Tongue (tissue), 3 donors: Measurements from ENCODE around the gene BMPR2. TPM values are rescaled to one million over a fixed set of nuclear protein-coding genes. Genes with fewer than 3 reads are reported as not detected.

Experiments
- DNase-seq: peaks from one replicate; pipeline ENCODE4 v3.0.0-alpha.2; 2015
- small RNA-seq: library from RNA; depleted of rRNA; stranded (forward); fragments of <200 nt; gene quantifications from one replicate; pipeline ENCODE3, GENCODE V24; 2014; ENCODE audit warnings: low replicate concordance
- total RNA-seq: library from RNA; depleted of rRNA; stranded (reverse); fragments of >200 nt; gene quantifications from one replicate; pipeline ENCODE4 v1.2.3, GENCODE V29; 2014

Gene BMPR2
- total RNA-seq, 1 donor from 2014 or later = 49.5 TPM

DNA sequence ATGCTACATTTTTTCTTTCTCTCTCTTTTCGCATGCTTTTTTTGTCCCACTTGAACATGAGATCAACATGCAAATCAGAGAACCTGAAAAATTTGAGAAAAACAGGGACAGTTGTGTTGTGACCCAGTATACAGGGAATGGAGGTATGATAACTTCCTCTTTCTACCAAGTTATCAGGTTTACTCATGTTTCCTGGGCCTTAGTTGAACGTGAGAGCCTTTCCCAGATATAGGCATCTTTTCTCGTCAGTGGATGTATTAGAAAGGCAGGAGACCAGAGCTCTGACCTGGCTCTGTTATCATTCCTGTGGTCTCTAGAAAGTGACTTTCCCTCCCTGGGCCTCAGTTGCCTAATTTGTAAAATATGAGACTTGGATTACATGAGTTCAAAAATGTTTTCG lies 228.6 kb downstream of the BMPR2 start:
- no peak for DNase-seq

DNA sequence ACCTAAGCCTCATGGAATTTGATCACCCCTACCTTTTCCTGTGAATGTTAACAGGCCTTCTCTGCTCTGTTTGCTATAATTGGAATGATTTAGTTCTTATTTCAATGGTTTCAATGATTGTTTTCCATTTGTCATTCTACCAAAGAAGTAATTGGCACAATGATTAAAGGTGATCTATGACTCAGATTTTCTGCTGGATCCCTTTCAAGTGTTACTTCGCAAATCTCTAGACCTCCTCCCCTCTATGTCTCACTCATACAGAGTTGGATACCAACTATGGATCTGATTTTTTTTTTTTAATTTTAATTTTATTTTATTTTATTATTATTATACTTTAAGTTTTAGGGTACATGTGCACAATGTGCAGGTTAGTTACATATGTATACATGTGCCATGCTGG lies 229.0 kb downstream of the BMPR2 start:
- DNase-seq = no peak

DNA sequence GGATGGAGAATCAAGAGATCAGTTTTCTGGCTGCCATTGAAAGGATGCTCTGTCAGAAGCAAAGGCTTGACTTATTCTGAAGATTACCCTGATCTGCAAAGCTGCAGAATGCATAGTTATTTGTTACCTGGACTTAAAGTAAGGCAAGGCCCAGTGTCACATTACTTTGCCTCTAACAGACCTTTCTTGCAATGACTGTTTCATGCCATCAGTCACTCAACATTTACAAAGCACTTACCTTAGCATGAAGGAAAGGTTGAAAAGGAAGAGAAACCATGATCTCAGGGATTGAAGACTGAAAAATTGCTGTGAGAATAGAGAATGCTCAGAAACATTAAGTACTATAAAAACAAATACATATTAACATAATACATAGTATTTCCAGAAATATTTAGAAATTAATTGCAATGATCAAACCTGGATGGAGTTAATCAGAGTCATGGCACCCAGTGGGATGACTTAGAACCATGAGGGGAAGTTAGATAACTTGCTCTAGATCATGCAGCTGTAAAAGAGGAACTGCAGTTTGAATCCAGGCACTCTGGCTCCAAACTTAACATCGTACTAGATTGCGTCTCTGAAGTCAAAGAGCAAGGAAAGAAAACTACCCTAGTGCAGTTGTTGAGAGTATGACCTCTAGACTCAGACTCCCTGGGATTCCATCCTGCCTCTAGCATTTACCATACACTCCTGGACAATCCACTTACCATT lies 232.2 kb downstream of the BMPR2 start:
- no peak for DNase-seq

DNA sequence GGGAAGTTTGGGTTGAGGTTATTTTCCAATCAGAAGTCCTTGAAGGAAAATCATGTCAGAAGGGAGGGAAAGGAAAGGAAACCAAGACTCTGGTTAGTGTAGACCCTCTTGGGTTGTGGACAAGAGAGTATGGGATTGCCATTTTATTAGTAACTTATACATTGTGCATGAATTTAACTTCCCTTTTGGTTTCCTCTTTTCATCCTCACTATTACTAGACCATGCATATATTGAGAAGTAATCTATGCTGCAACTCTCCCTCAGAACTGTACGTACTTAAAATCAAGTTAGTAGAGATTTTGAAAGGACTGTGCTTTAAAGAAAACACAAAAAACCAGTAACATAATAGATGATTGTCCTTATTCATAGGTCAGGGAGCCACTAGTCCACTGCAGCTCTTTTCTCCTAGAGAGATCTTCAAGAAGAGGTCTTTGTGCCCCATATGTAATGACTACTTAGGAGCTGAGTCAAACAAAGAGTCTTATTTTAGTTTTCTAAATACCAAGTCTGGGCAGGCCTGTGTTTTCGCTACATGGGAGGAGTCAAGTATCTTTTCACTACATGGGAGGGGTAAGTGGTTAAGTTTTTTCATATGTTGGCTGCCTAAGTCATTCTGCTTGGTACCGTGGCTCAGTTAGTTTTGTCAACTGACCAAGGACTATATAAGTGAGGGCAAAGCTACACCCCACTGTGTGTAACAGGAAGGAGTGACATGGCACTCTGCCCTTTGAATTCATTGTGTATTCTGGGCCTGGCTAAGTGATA lies 233.4 kb downstream of the BMPR2 start:
- DNase-seq = no peak

DNA sequence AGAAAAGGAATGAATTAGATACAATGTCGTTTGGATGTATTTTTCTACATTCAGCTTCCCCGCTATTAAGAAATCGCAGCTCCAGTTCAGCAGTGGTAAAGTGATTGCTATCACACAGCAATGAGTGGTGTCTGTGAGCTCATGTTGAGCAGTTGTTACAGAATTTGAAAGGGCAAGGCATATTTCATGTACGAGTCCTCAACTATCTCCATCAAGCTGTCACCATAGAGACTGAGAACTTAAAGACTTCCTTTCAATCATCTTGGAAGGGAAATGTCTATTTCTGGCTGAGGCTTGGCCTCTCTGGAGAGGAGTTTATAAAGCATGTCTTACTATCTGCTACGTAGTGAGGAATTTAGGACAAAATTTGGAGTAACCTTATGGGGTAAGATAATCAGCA lies 234.3 kb downstream of the BMPR2 start:
- no peak for DNase-seq

DNA sequence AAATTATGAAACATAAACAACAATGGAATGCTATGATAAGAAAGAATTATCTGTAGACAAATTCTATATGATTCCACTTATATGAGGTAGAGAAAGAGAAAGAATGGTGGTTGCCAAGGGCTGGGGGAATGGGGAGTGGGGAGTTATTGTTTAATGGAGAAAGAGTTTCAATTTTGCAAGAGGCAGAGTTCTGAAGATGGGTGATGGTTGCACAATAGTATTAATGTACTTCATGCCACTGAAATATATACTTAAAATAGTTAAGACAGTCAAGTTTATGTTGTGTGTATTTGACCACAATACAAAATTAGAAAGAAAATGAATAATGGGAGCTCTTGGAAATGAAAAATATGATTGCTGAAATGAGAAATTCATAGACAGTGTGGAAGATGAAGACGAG lies 236.0 kb downstream of the BMPR2 start:
- no peak for DNase-seq

DNA sequence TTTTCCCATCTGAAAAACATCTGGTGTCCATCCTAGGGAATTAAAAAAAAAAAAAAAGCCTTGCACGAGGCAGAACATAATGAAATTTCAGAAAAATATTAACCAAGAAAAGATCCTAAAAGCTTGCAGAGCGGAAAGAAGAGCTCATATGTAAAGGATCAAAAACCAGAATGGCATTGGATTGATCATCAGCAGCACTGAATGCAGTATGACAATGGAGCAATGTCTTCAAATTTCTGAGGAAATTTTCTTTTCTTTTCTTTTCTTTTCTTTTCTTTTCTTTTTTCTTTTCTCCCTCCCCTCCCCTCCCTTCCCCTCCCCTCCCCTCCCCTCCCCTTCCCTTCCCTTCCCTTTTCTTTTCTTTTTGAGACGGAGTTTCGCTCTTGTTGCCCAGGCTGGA lies 237.4 kb downstream of the BMPR2 start:
- DNase-seq = no peak

Small RNA genes lying within 50 kb of the gene (small RNA-seq; reads per million reads assigned to genes)
- gene MTND4LP17 = not detected
- not detected for gene RN7SL753P

Other genes starting within 250 kb of the BMPR2 start
- 79.7 TPM for gene SUMO1, start 137.7 kb upstream of the BMPR2 start, total RNA-seq
- gene NOP58, start 110.6 kb upstream of the BMPR2 start, total RNA-seq = 86.2 TPM